ENCODE measurements around the gene TMEM88.

The TMEM88 gene

DNA sequence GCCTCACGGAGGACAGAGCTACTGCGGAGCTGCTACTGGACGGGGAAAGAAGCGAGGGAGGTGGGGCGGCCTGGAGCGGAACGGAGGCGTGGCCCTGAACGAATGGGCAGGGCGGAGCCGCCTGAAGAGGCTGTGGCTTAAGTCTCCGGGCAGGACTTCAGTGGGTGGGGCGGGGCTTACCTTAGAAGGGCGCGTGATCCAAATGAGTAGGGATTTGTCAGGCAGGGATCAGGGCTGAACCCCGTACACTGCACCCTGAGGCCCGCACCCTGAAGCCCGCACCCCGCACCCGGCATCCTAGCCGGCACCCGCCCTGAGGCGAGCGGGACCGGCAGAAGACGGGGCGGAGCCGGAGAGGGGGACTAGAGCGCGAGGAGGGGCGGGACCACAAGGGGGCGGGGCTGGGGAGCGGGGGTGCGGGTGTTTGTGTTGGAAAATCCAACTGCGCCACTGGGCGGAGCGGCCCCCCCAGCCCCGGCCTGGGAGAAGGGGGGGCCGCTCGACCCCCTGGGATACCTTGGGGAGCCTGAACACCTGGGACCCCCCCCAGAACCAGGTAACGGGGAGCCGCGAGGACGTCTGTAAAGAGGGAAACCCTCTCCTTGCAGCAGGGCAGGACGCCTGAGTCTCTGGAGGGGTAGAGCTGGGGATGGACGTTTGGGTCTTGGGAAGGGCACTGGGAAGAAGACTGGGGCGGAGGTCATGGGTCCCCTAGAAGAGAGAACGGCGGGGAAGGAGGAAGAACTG lies 20.9 kb upstream of the TMEM88 start, which contains the start of gene KDM6B:
Gene KDM6B (plus strand): TSS at position 423 of the 747 bp plus-strand sequence. CDS start 11,338 bp downstream, outside the sequence.
- DNase-seq = peak; percentile 89

- peak; percentile 80 for DNase-seq
Measured at GRCh38 chr17:7834542-7834956, 20.3 kb upstream of the TMEM88 start.

DNA sequence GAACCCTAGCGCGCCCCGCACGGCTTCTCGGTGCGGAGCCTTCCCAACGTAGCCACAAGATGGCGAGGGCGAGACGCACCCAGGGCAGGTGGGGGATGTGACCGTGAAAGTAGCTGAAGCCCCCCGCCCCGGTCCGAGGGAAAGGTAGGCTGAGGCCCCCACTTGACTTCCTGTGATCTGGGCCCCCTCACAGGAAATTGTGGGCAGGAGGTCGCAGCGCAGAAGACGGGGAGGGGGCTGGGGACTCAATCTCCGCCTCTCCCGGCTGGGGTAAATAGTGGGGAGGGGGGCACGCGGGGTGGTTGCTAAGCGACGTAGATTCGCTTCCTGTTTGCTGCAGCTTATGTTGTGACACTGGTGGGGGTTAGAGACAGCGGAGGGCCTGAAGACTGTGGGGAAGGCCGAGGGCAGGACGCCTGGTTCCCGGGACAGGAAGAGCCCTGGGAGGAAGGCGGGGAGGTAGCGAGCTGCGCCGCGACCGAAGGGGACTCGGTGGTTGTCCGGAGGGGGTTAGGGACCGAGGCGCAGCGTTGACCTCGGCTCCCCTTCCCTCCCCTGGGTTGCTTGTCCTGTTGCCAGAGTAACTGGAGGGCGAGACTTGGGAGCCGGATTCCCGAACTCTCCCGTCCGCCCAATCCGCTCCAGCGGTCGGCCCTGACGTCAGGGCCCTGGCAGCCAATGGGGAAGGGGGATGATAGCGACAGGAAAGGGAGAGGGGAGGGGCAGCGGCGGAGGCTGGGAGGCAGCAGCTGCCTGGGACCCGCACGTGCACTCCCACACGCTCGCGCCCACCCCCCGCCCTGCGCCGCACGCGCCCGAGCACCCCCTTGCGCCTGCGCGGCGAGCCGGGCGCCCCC lies 19.7 kb upstream of the TMEM88 start:
- peak; percentile 95 for DNase-seq

- DNase-seq = no peak
Measured at GRCh38 chr17:7835814-7836595, 18.9 kb upstream of the TMEM88 start.

DNA sequence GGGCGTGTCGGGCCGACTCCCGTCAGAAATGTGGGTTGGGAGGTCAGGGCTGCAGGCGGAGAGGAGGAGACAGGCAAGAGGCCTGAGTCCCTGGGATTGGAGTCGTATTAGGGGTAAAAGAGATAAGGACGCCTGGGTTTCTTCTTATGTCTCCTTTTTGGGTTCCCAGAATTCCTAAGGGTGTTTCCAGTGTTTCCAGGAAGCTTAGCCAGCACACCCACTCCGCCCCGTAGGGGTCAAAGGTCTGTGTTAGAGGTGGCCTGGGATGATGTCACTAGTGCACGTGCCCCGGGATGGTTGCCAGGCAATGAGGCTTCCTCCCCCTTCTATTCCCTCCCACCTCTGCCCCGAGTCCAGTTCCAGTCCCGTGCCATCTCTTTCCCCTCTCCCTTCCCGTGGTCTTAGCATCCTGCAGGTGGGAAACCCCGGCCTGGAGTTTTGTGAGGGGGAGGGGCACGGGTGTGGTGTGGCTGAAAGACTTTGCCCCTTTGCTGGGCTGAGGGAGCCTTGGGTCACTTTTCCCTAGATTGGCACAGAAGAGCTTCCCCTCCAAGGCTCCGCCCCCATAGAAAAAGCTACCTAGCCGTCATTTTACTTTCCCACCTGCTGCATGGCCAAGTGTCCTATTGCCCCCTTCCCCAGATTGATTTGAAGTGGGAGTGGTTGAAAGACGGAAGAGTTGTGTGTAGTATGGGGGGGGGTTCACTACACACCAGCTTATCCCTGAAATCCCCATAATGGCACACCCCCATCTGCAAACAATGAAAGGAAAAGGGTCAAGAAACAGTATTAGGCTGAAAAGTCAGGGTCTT lies 18.1 kb upstream of the TMEM88 start:
- peak; percentile 84 for DNase-seq

DNA sequence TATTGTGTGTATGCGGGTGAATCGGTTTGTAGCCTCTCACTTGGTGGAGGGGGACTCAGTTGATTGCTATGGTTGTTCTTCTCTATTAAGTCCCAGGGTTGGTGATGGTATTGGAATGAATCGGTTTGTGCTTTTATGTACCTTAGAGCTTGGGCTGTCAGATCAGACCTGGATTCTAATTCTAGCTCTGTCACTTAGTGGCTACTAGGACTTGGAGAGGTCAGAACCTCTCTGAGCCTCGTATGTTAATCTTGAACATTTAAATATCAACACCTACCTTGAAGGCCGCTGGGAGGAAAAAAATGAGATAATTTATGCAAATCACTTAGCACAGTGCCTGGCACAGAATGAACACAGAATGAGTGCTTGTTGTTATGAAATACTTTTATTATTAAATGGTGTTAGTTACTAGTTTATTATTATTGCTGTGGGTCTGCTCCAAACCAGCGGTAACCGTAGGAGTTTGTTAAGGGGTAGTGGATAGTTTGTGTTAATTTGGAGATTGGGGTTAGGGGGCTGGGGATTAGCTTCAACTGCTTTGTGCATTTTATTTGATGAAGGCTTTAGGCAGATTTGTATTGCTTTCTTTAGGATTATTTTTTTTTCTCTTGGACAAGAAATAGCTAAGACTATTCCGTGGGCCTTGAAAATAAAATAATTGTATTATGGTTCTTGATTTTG lies 17.3 kb upstream of the TMEM88 start:
- peak; percentile 33 for DNase-seq

GRCh38 chr17:7838090-7839075 lies 16.5 kb upstream of the TMEM88 start:
- peak; percentile 55 for DNase-seq

GRCh38 chr17:7839190-7839875 lies 15.5 kb upstream of the TMEM88 start:
- DNase-seq = peak; percentile 27

DNA sequence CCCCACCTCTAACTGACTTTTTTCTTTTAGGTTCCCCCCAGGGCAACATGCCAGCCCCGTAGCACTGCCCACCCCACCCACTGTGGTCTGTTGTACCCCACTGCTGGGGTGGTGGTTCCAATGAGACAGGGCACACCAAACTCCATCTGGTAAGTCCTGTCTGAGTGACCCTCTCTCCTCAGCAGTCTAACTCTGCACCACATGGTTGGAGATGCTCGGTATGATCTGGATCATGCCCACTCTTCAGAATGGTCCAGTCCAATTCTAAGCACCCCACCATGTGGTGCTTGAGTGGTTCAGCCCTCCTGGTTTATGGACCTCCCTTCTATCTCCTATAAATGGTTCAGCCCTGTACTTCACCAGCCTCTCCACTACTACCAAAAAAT lies 15.0 kb upstream of the TMEM88 start:
- peak; percentile 50 for DNase-seq

DNA sequence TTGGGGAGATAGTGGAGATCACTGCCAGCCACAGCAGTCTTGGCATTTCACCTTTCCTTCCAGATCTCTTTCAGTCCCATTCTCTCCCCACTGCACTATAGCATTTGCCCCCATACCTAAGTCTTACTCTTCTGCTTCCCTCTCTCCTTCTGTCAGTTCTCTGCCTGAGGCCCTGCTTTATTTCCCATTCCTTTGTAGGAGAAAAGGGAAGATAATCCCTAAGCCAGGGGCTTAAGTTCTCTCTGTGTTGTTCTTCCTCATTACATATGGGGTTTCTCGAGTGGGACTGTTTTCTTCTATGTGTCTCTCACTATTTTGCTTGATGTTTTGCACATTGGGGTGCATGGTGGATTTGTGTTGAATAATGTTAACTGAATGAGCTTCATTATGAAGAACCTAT lies 14.4 kb upstream of the TMEM88 start:
- no peak for DNase-seq

GRCh38 chr17:7840875-7841274 lies 14.0 kb upstream of the TMEM88 start:
- no peak for DNase-seq

DNA sequence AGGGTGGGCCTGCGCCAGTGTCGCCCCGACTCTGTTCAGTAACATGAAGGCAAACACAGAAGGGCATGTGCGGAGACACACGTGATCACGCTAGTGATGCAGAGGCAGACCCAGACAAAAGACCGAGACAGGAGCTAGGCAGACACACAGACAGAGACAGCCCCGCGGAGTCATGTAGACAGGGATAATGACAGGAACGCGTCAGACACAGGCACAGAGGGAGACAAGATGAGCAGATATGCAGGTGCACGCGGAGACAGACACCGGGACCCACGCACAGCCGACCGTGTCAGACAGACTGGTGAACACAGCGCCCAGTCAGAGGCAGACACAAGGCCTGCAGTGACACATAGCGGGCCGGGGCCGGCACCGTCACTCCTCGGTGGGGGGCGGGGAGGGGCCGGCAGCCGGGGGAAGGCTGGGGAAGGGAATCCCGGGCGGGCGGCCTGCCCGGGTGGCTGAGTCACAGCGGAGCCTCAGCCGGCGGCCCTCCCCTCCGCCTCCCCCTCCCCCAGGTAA lies 13.4 kb upstream of the TMEM88 start:
- peak; percentile 94 for DNase-seq

GRCh38 chr17:7841915-7842379 lies 12.9 kb upstream of the TMEM88 start:
- peak; percentile 86 for DNase-seq

DNA sequence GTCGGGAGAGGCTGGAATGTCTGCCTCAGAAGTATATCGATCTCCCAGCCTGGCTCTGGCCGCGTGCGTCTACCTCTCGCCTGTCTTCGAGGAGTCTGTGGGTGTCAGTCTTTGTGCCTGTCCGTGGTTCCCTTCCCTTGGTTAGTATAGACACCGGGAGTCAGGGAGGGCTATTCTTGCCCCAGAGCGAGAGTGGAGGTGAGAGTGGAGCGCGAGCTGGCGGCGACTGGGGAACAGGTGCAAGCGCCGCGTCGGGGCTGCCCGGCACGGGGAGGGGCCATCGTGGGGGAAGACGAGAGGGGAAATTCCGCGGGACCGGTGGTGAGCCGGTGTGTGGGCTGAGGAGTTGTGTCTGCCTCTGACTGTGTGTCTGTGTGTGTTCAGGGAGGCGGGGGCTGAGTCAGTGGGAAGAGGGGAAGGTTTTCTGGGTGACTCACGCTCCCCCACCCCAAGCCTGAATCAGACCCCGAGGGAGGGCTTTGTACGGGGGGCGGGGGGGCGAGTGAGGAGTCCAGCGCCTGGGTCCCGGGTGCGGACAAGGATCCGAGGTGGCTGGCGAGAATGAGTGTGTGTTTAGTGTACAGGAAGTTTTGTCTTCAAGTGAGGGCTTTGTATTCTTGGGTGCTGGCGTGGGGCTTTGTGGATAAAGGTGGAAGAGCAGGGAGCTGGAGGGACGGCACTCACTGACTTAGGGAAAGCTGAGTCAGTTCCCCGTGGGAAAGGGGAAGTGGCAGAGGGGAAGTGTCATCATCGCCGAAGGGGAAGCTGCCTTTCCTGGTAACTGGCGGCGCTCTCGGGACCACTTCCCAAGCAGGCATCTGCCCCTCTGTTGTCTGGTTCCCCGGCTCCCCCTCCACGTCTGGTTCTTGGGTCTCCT lies 12.2 kb upstream of the TMEM88 start:
- peak; percentile 99 for DNase-seq

- DNase-seq = no peak
Measured at GRCh38 chr17:7843257-7843535, 11.7 kb upstream of the TMEM88 start.

GRCh38 chr17:7843536-7844291 lies 11.2 kb upstream of the TMEM88 start:
- peak; percentile 96 for DNase-seq

DNA sequence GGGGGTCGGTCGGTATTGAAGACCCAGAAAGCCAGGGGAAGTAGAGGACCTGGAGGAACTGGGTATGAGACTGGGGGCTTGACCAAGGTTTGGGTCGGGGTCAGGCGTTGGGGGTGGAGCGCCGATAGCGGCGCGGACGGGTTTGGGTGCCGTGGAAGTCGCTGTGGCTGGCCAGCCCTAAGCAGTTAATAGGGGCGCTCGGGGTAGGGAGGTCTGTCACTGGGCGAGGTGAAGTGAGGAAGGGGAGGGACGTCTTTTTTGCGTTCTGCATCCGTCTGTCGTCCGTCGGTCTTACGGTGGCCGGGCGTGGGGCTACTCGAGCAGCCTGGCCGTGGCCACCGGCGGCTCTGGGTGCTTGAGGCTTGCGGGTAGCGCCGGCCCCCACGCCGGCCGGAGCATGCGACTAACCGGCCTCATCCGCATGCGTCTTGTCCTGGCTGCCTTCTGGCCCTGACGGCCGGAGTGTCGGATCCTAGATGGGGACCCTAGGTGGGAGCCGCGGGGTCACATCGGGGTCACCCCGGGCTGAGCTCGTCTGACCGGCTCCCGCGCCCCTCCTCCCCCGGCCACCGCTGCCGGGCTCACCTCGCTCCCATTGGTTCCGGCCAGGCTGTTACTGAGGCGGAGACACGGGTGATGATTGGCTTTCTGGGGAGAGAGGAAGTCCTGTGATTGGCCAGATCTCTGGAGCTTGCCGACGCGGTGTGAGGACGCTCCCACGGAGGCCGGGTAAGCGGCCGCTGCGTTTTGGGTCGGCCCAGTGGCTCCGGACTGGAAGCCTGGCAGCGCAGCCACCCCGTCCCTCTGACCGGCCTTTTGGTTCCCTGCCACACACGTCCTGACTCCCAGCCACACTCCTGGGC lies 10.3 kb upstream of the TMEM88 start:
- DNase-seq = peak; percentile 90

All from CD4-positive, alpha-beta T cell treated with Interleukin-12 subunit alpha and Interleukin-12 subunit beta, for 1 hour (primary cell).